Fibroblast of lung (primary cell): ENCODE data around the gene RETSAT. TPM values are rescaled to one million over a fixed set of nuclear protein-coding genes. Genes with fewer than 3 reads are reported as not detected.

Experiments
- DNase-seq, 2 donors: peaks; one replicate each; pipeline versions ENCODE4 v3.0.0 to v3.0.0-alpha.2; 2010; ENCODE audit warnings: low read depth in 2 of 2
- H2AFZ ChIP-seq: 2 replicates; pipeline ENCODE4 v1.5.1; 2012; ENCODE audit warnings: low read length, control low read depth, inconsistent platforms
- H3K27ac ChIP-seq: 2 replicates; pipeline ENCODE4 v1.5.1; 2011; ENCODE audit warnings: low read length, control low read depth; ENCODE audit not compliant: insufficient read depth
- H3K27me3 ChIP-seq: 2 replicates; pipeline ENCODE4 v1.5.1; 2011; ENCODE audit warnings: mild to moderate bottlenecking, low read length; ENCODE audit not compliant: control insufficient read depth, insufficient read depth
- H3K36me3 ChIP-seq: 2 replicates; pipeline ENCODE4 v1.5.1; 2011; ENCODE audit warnings: low read length; ENCODE audit not compliant: control insufficient read depth, insufficient read depth
- H3K4me1 ChIP-seq: 2 replicates; pipeline ENCODE4 v1.5.1; 2011; ENCODE audit warnings: low read length; ENCODE audit not compliant: control insufficient read depth, insufficient read depth; ENCODE audit errors: extremely low read depth
- H3K4me2 ChIP-seq: 2 replicates; pipeline ENCODE4 v1.5.1; 2011; ENCODE audit warnings: low read length, control low read depth; ENCODE audit not compliant: insufficient read depth; ENCODE audit errors: extremely low read depth
- H3K4me3 ChIP-seq, 4 experiments: fragments of 200-600 bp in 1 of 4; sonication (generic) in 1 of 4; replicated peaks in 1 of 4; 2 replicates each; pipeline ENCODE4 v1.5.1; 2011 to 2016; ENCODE audit warnings: low read length in 4 of 4, low read depth in 3 of 4, mild to moderate bottlenecking in 3 of 4, control low read depth in 2 of 4, inconsistent platforms in 1 of 4, mixed read lengths in 1 of 4; ENCODE audit not compliant: insufficient read depth in 1 of 4; ENCODE audit errors: control extremely low read depth in 1 of 4
- H3K79me2 ChIP-seq: 2 replicates; pipeline ENCODE4 v1.5.1; 2012; ENCODE audit warnings: mild to moderate bottlenecking, low read length, inconsistent platforms; ENCODE audit not compliant: control insufficient read depth, insufficient read depth
- H3K9ac ChIP-seq: 2 replicates; pipeline ENCODE4 v1.5.1; 2011; ENCODE audit warnings: mild to moderate bottlenecking, low read length, control low read depth; ENCODE audit not compliant: insufficient read depth
- H3K9me3 ChIP-seq: 2 replicates; pipeline ENCODE4 v1.5.1; 2012; ENCODE audit warnings: low read depth, low read length; ENCODE audit not compliant: control insufficient read depth, insufficient read depth
- H4K20me1 ChIP-seq: 2 replicates; pipeline ENCODE4 v1.5.1; 2011; ENCODE audit warnings: low read length; ENCODE audit not compliant: control insufficient read depth, insufficient read depth; ENCODE audit errors: extremely low read depth
- CTCF ChIP-seq, 2 donors: IDR thresholded peaks in 1 of 2; conservative IDR thresholded peaks in 1 of 2; 1 replicate in 1 of 2; 2 replicates in 1 of 2; pipeline ENCODE4 v1.5.1; 2011 to 2012; ENCODE audit warnings: low read length in 2 of 2, control low read depth in 1 of 2, inconsistent platforms in 1 of 2, low read depth in 1 of 2, mild to moderate bottlenecking in 1 of 2
- EZH2 ChIP-seq: IDR thresholded peaks from 2 replicates; pipeline ENCODE4 v1.5.1; 2012; ENCODE audit warnings: low read length, control low read depth, mild to moderate bottlenecking; ENCODE audit errors: missing control alignments
- polyA plus RNA-seq, 2 donors: library from polyadenylated mRNA; depleted of rRNA in 1 of 2; stranded (reverse) in 1 of 2; unstranded in 1 of 2; fragments of >200 nt; gene quantifications; 2 replicates each; pipeline ENCODE4 v1.2.1, GENCODE V29; 2011 to 2012; ENCODE audit warnings: missing spikeins in 1 of 2
- total RNA-seq: library from RNA; depleted of rRNA; stranded (reverse); fragments of >200 nt; gene quantifications from 2 replicates; pipeline ENCODE4 v1.2.1, GENCODE V29; 2014

Gene RETSAT
- total and polyA plus RNA-seq, 2 donors (not counting 1 experiment from before 2014, with no cell fraction given), result 38.6 to 87.0 TPM

GRCh38 chr2:85395912-85396475 is 41.7 kb upstream of the RETSAT start:
- H4K20me1 ChIP-seq, result no peaks in the 10 kb centered on the region
- peaks cover 8% of the 10 kb centered on the region for H3K4me1 ChIP-seq
- H3K4me2 ChIP-seq, result no peak overlapping the region
- no peaks in the 10 kb centered on the region for H3K9me3 ChIP-seq
- no peaks in the 10 kb centered on the region for H3K79me2 ChIP-seq
- H2AFZ ChIP-seq, result no peak overlapping the region
- no peaks in the 10 kb centered on the region for H3K27me3 ChIP-seq
- TF ChIP-seq EZH2 (no peak), CTCF (conservative IDR thresholded peaks at IDR 0.05 in 1 of 2, IDR thresholded peaks at IDR 0.05 in 1 of 2; ENCODE audit: low read depth in 1 of 2, low read length in 2 of 2) (no peak)
- no peak overlapping the region for H3K9ac ChIP-seq
- peaks cover 4% of the 10 kb centered on the region for H3K36me3 ChIP-seq
- DNase-seq, result no peak
- no peak overlapping the region for H3K4me3 ChIP-seq
- no peak overlapping the region for H3K27ac ChIP-seq

- Histone ChIP-seq H3K27ac (no peak overlapping the region), H3K9ac (no peak overlapping the region), H2AFZ (no peak overlapping the region), H3K4me1 (peaks cover 8% of the 10 kb centered on the region), H3K27me3 (no peaks in the 10 kb centered on the region), H3K79me2 (no peaks in the 10 kb centered on the region), H4K20me1 (no peaks in the 10 kb centered on the region), H3K4me2 (no peak overlapping the region), H3K9me3 (no peaks in the 10 kb centered on the region), H3K4me3 (no peak overlapping the region), H3K36me3 (peaks cover 4% of the 10 kb centered on the region)
- DNase-seq, result no peak
- TF ChIP-seq EZH2 (no peak), CTCF (conservative IDR thresholded peaks at IDR 0.05 in 1 of 2, IDR thresholded peaks at IDR 0.05 in 1 of 2; ENCODE audit: low read depth in 1 of 2, low read length in 2 of 2) (no peak)
These were observed 40.6 kb upstream of the RETSAT start for GRCh38 chr2:85394976-85395375.

GRCh38 chr2:85394261-85394681 is 39.9 kb upstream of the RETSAT start:
- Histone ChIP-seq H3K27ac (no peak overlapping the region), H3K4me1 (peaks cover 8% of the 10 kb centered on the region), H4K20me1 (no peaks in the 10 kb centered on the region), H3K9me3 (no peaks in the 10 kb centered on the region), H3K4me3 (no peak overlapping the region), H3K4me2 (no peak overlapping the region), H3K36me3 (peaks cover 4% of the 10 kb centered on the region), H2AFZ (no peak overlapping the region), H3K79me2 (no peaks in the 10 kb centered on the region), H3K27me3 (no peaks in the 10 kb centered on the region), H3K9ac (no peak overlapping the region)
- no peak for DNase-seq
- TF ChIP-seq EZH2 (no peak), CTCF (conservative IDR thresholded peaks at IDR 0.05 in 1 of 2, IDR thresholded peaks at IDR 0.05 in 1 of 2; ENCODE audit: low read depth in 1 of 2, low read length in 2 of 2) (no peak)
